GM12878 (cell line): ENCODE measurements around the gene POLRMT. TPM values are rescaled to one million over a fixed set of nuclear protein-coding genes. Genes with fewer than 3 reads are reported as not detected.

Experiments
- ASH2L ChIP-seq: fragments of 300-600, 200-600 bp; sonication (generic); IDR thresholded peaks from 2 replicates; pipeline ENCODE4 v1.6.1; 2017; ENCODE audit warnings: low read depth, mild to moderate bottlenecking, borderline replicate concordance
- BRCA1 ChIP-seq: IDR thresholded peaks from 2 replicates; pipeline ENCODE4 v1.6.1; 2011; ENCODE audit warnings: low read depth, low read length, improper control_type of control experiment
- CBFB ChIP-seq: IDR thresholded peaks from 2 replicates; pipeline ENCODE4 v1.6.1; 2016; ENCODE audit warnings: antibody characterized with exemption, low read depth
- CHD1 ChIP-seq: IDR thresholded peaks from 2 replicates; pipeline ENCODE4 v1.6.1; 2012; ENCODE audit warnings: low read depth, low read length, improper control_type of control experiment
- DPF2 ChIP-seq: fragments of 450-650 bp; IDR thresholded peaks from 2 replicates; pipeline ENCODE4 v1.6.1; 2017; ENCODE audit warnings: mild to moderate bottlenecking
- EGR1 ChIP-seq, 2 experiments: IDR thresholded peaks; 1 replicate in 1 of 2; 2 replicates in 1 of 2; pipeline ENCODE4 v1.6.1; 2011 to 2012; ENCODE audit warnings: low read depth in 2 of 2, low read length in 2 of 2, borderline replicate concordance in 1 of 2, mild to moderate bottlenecking in 1 of 2, moderate library complexity in 1 of 2
- FOS ChIP-seq: IDR thresholded peaks from 3 replicates; pipeline ENCODE4 v1.6.1; 2011; ENCODE audit warnings: borderline replicate concordance; ENCODE audit not compliant: insufficient read length; ENCODE audit errors: extremely low read depth
- HDAC6 ChIP-seq: fragments of 200-600 bp; sonication (generic); IDR thresholded peaks from one replicate; pipeline ENCODE4 v1.8.0; 2017; ENCODE audit warnings: antibody characterized with exemption; ENCODE audit not compliant: unreplicated experiment
- RELA ChIP-seq: fragments of 450-650 bp; IDR thresholded peaks from 2 replicates; pipeline ENCODE4 v1.8.0; 2014; ENCODE audit warnings: borderline replicate concordance; ENCODE audit not compliant: partially characterized antibody
- RUNX3 ChIP-seq: IDR thresholded peaks from 2 replicates; pipeline ENCODE4 v1.6.1; 2012; ENCODE audit warnings: low read length, inconsistent platforms
- SIX5 ChIP-seq: IDR thresholded peaks from 2 replicates; pipeline ENCODE4 v1.6.1; 2011; ENCODE audit warnings: mild to moderate bottlenecking, low read depth, low read length, moderate library complexity; ENCODE audit not compliant: severe bottlenecking
- SMAD5 ChIP-seq: IDR thresholded peaks from 2 replicates; pipeline ENCODE4 v1.6.1; 2016; ENCODE audit warnings: antibody characterized with exemption, low read depth
- SMARCA5 ChIP-seq: fragments of 450-650 bp; IDR thresholded peaks from 2 replicates; pipeline ENCODE4 v1.6.1; 2017; ENCODE audit warnings: mild to moderate bottlenecking
- ZNF24 ChIP-seq: fragments of 450-650 bp; IDR thresholded peaks from 2 replicates; pipeline ENCODE4 v1.6.1; 2017; ENCODE audit warnings: antibody characterized with exemption, mild to moderate bottlenecking
- polyA plus RNA-seq, 11 experiments: library from polyadenylated mRNA; depleted of rRNA in 4 of 11; unstranded in 6 of 11; stranded (reverse) in 5 of 11; fragments of >200 nt; fragmentation: Nextera tagmentation in 4 of 11; fragmentation: Illumina TruSeq in 1 of 11; extraction: Ambion mirVana in 4 of 11; extraction: Trizol in 1 of 11; gene quantifications; 1 replicate in 1 of 11; 2 replicates in 10 of 11; pipeline versions ENCODE4 v1.2.1 to v1.2.3, GENCODE V29; 2011 to 2016; ENCODE audit warnings: inconsistent platforms in 2 of 11, missing spikeins in 2 of 11, low read depth in 1 of 11
- total RNA-seq, 4 experiments: library from RNA; depleted of rRNA in 3 of 4; stranded (reverse); fragments of >200 nt in 3 of 4; fragmentation: Illumina TruSeq in 1 of 4; extraction: Trizol in 1 of 4; gene quantifications; 2 replicates each; pipeline versions ENCODE4 v1.2.1 to v1.2.3, GENCODE V29; 2013 to 2021
- TF ChIP-seq, protein P1 (sequence below): IDR thresholded peaks from 2 replicates; pipeline ENCODE4 v1.6.1; 2012; ENCODE audit warnings: improper control_type of control experiment, low read depth, low read length; ENCODE audit not compliant: insufficient replicate concordance
- TF ChIP-seq, protein P2 (sequence below): fragments of 450-650 bp; formaldehyde crosslinking; IDR thresholded peaks from 2 replicates; pipeline ENCODE4 v1.4.0; 2022; ENCODE audit warnings: mild to moderate bottlenecking, moderate library complexity
- TF ChIP-seq, protein P3 (sequence below): fragments of 450-650 bp; IDR thresholded peaks from 2 replicates; pipeline ENCODE4 v1.6.1; 2017; ENCODE audit warnings: mild to moderate bottlenecking, low read depth, inconsistent platforms; ENCODE audit not compliant: poor library complexity, severe bottlenecking

POLRMT gene
- total and polyA plus RNA-seq, 10 of the 15 experiments (the other 5 are each of a cell fraction or from before 2014, with no cell fraction given): 9.9 to 57.6 (median 34.6) TPM

DNA sequence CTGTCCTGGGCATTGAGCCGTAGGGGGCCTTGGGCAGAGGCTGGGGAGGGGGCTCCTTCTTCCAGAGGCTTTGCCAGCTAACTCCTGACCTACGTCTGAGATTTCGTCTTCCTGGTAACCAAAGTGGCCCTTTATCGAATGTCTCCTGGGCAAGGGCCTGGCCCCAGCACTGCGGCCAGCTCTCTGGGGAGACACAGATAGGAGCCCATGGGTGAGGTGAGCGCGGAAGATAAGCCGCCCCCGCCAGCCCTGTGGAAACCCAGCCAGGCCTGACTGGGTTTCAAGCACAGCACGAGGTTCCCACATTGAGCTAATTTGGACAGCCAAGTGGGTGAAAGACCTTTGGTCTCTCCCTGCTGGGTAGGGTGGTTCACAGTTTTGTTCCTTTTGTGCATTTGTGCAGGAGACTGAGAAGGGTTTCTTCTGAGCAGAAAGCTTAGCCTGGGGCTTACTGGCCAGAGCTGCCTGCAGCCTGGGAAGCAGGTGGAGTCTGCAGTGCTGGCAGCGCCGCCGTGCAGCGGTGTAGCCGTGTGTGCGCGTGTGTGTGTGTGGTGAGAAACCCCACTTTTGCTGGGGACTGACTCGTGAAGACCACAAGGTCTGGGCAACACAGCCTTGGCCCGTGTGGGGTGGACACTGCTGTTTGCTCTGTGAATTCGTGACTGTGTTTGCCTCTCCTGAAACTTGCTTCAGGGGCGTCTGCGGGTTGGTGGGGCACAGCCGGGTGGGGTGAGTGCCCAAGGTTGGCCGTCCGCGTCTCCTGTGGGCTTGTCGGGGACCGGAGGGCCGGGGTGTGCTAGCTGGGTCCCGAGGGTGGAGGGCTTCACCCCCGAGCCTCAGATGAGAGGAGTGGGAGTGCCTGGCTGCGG is 58.4 kb downstream of the POLRMT start (continued):
- TF ChIP-seq, protein P1, sequence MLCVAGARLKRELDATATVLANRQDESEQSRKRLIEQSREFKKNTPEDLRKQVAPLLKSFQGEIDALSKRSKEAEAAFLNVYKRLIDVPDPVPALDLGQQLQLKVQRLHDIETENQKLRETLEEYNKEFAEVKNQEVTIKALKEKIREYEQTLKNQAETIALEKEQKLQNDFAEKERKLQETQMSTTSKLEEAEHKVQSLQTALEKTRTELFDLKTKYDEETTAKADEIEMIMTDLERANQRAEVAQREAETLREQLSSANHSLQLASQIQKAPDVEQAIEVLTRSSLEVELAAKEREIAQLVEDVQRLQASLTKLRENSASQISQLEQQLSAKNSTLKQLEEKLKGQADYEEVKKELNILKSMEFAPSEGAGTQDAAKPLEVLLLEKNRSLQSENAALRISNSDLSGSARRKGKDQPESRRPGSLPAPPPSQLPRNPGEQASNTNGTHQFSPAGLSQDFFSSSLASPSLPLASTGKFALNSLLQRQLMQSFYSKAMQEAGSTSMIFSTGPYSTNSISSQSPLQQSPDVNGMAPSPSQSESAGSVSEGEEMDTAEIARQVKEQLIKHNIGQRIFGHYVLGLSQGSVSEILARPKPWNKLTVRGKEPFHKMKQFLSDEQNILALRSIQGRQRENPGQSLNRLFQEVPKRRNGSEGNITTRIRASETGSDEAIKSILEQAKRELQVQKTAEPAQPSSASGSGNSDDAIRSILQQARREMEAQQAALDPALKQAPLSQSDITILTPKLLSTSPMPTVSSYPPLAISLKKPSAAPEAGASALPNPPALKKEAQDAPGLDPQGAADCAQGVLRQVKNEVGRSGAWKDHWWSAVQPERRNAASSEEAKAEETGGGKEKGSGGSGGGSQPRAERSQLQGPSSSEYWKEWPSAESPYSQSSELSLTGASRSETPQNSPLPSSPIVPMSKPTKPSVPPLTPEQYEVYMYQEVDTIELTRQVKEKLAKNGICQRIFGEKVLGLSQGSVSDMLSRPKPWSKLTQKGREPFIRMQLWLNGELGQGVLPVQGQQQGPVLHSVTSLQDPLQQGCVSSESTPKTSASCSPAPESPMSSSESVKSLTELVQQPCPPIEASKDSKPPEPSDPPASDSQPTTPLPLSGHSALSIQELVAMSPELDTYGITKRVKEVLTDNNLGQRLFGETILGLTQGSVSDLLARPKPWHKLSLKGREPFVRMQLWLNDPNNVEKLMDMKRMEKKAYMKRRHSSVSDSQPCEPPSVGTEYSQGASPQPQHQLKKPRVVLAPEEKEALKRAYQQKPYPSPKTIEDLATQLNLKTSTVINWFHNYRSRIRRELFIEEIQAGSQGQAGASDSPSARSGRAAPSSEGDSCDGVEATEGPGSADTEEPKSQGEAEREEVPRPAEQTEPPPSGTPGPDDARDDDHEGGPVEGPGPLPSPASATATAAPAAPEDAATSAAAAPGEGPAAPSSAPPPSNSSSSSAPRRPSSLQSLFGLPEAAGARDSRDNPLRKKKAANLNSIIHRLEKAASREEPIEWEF: no peak
- TF ChIP-seq, protein P2, sequence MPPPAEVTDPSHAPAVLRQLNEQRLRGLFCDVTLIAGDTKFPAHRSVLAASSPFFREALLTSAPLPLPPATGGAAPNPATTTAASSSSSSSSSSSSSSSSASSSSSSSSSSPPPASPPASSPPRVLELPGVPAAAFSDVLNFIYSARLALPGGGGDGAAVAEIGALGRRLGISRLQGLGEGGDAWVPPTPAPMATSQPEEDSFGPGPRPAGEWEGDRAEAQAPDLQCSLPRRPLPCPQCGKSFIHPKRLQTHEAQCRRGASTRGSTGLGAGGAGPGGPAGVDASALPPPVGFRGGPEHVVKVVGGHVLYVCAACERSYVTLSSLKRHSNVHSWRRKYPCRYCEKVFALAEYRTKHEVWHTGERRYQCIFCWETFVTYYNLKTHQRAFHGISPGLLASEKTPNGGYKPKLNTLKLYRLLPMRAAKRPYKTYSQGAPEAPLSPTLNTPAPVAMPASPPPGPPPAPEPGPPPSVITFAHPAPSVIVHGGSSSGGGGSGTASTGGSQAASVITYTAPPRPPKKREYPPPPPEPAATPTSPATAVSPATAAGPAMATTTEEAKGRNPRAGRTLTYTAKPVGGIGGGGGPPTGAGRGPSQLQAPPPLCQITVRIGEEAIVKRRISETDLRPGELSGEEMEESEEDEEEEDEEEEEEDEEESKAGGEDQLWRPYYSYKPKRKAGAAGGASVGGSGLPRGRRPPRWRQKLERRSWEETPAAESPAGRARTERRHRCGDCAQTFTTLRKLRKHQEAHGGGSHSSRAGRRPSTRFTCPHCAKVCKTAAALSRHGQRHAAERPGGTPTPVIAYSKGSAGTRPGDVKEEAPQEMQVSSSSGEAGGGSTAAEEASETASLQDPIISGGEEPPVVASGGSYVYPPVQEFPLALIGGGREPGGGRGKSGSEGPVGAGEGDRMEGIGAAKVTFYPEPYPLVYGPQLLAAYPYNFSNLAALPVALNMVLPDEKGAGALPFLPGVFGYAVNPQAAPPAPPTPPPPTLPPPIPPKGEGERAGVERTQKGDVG (CRISPR knock-in tag): no peak
- TF ChIP-seq ZNF24 (no peak), RUNX3 (no peak), SMAD5 (no peak), DPF2 (peak; percentile 28; the same call in 1 of the 2 replicates), BRCA1 (no peak), HDAC6 (no peak), SIX5 (no peak), SMARCA5 (peak; percentile 32; the same call in 1 of the 2 replicates), EGR1 (IDR thresholded peaks at IDR 0.05; ENCODE audit: borderline replicate concordance in 1 of 2, low read depth in 2 of 2, low read length in 2 of 2) (peak in 1 of 2 experiments; percentile 92; a peak in 2 of 3 replicates), FOS (no peak), RELA (no peak), CHD1 (no peak), ASH2L (no peak), CBFB (no peak)
- TF ChIP-seq, protein P3, sequence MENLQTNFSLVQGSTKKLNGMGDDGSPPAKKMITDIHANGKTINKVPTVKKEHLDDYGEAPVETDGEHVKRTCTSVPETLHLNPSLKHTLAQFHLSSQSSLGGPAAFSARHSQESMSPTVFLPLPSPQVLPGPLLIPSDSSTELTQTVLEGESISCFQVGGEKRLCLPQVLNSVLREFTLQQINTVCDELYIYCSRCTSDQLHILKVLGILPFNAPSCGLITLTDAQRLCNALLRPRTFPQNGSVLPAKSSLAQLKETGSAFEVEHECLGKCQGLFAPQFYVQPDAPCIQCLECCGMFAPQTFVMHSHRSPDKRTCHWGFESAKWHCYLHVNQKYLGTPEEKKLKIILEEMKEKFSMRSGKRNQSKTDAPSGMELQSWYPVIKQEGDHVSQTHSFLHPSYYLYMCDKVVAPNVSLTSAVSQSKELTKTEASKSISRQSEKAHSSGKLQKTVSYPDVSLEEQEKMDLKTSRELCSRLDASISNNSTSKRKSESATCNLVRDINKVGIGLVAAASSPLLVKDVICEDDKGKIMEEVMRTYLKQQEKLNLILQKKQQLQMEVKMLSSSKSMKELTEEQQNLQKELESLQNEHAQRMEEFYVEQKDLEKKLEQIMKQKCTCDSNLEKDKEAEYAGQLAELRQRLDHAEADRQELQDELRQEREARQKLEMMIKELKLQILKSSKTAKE: no peak
